Measurements from ENCODE around the gene B3GAT2. TPM values are rescaled to one million over a fixed set of nuclear protein-coding genes. Genes with fewer than 3 reads are reported as not detected.

B3GAT2 gene
- total and polyA plus RNA-seq, 3 experiments from 2014 or later: 0.22 TPM; not detected in 2

DNA sequence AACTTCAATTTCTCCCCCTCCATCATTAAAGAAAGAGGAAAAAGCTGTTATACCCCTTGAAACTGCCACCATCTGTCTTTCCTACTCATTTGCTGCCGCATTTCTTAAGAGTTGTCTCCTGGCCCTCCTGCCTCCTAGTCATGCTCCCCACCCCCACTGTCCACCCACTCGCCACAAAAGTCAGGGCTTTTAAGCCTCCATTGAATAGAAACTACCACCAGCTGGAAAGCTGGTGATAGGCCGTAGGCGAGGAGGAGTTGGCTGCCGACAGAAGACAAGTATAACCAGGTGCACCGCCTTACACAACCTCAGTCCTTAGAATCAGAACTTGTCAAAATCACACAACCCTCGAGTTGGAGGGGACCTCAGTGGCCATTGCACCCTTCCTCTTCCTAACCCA is 67.6 kb downstream of the B3GAT2 start:
- no peaks in the 10 kb centered on the region for H3K9me3 ChIP-seq (ENCODE audit: low read length)
- no peaks in the 10 kb centered on the region for H3K4me1 ChIP-seq (ENCODE audit: insufficient read depth, low read length)
- POLR2A ChIA-PET: no interaction called here
- H3K4me3 ChIP-seq (ENCODE audit: low read length): no peak overlapping the region
- no peak for DNase-seq
- H3K4me3 Mint-ChIP-seq: no peak overlapping the region
- no peaks in the 10 kb centered on the region for H3K36me3 Mint-ChIP-seq
- H3K27ac ChIP-seq (ENCODE audit: low read depth, low read length): no peak overlapping the region
- peaks cover 0 to 16% of the 10 kb centered on the region in 2 donors for H3K27me3 Mint-ChIP-seq
- no peaks in the 10 kb centered on the region for H3K27me3 ChIP-seq (ENCODE audit: insufficient read depth, low read length, poor library complexity, severe bottlenecking)
- H3K27ac Mint-ChIP-seq: no peak overlapping the region
- no peaks in the 10 kb centered on the region for H3K36me3 ChIP-seq (ENCODE audit: insufficient read depth, low read length)
- no peaks in the 10 kb centered on the region for H3K9me3 Mint-ChIP-seq
- CTCF ChIA-PET: no interaction called here
- H3K4me1 Mint-ChIP-seq: no peaks in the 10 kb centered on the region

GRCh38 chr6:70886661-70887060 is 70.2 kb downstream of the B3GAT2 start:
- Histone ChIP-seq H3K27me3 (ENCODE audit: insufficient read depth, low read length, poor library complexity, severe bottlenecking) (no peaks in the 10 kb centered on the region), H3K27ac (ENCODE audit: low read depth, low read length) (no peak overlapping the region), H3K4me1 (ENCODE audit: insufficient read depth, low read length) (no peaks in the 10 kb centered on the region), H3K9me3 (ENCODE audit: low read length) (no peaks in the 10 kb centered on the region), H3K4me3 (ENCODE audit: low read length) (no peak overlapping the region), H3K36me3 (ENCODE audit: insufficient read depth, low read length) (no peaks in the 10 kb centered on the region)
- Mint-ChIP-seq H3K4me1 (no peaks in the 10 kb centered on the region), H3K36me3 (no peaks in the 10 kb centered on the region), H3K9me3 (no peaks in the 10 kb centered on the region), H3K27me3 (peaks cover 4 to 31% of the 10 kb centered on the region in 2 donors), H3K4me3 (no peak overlapping the region), H3K27ac (no peak overlapping the region)
- CTCF ChIA-PET: interaction anchor here (0.7 to 1.1 kb wide), 2 partner anchors 182 to 368 kb away, joined by 3 read pairs; no protein-coding TSS in a partner anchor
- no peak for DNase-seq
- POLR2A ChIA-PET: no interaction called here

GRCh38 chr6:70886071-70886470 is 70.8 kb downstream of the B3GAT2 start:
- CTCF ChIA-PET: interaction anchor here (0.7 to 2.8 kb wide), 6 partner anchors 10 to 368 kb away, joined by 3 to 58 read pairs (median 6); no protein-coding TSS in a partner anchor
- no peaks in the 10 kb centered on the region for H3K9me3 Mint-ChIP-seq

GRCh38 chr6:70884074-70884983 is 72.5 kb downstream of the B3GAT2 start:
- Histone ChIP-seq H3K27me3 (ENCODE audit: insufficient read depth, low read length, poor library complexity, severe bottlenecking) (no peaks in the 10 kb centered on the region), H3K4me1 (ENCODE audit: insufficient read depth, low read length) (no peaks in the 10 kb centered on the region), H3K9me3 (ENCODE audit: low read length) (no peaks in the 10 kb centered on the region), H3K36me3 (ENCODE audit: insufficient read depth, low read length) (no peaks in the 10 kb centered on the region), H3K27ac (ENCODE audit: low read depth, low read length) (no peak overlapping the region), H3K4me3 (ENCODE audit: low read length) (no peak overlapping the region)
- Mint-ChIP-seq H3K27me3 (peaks cover 7 to 44% of the 10 kb centered on the region in 2 donors), H3K4me1 (no peaks in the 10 kb centered on the region), H3K9me3 (no peaks in the 10 kb centered on the region), H3K36me3 (no peaks in the 10 kb centered on the region), H3K4me3 (no peak overlapping the region), H3K27ac (no peak overlapping the region)
- ChIA-PET CTCF (interaction anchor here (0.7 to 2.8 kb wide), 25 partner anchors 8 to 663 kb away, joined by 3 to 58 read pairs (median 4); partner anchors contain the start of gene SMAP1), POLR2A (interaction anchor here (0.5 kb wide), 1 partner anchor 309 kb away, joined by 7 read pairs; no protein-coding TSS in a partner anchor)
- peak; percentile 21 to 64 (median 43) for DNase-seq

More at GRCh38 chr6:70886071-70886470, 70.8 kb downstream of the B3GAT2 start:
- Histone ChIP-seq H3K9me3 (ENCODE audit: low read length) (no peaks in the 10 kb centered on the region), H3K4me1 (ENCODE audit: insufficient read depth, low read length) (no peaks in the 10 kb centered on the region), H3K36me3 (ENCODE audit: insufficient read depth, low read length) (no peaks in the 10 kb centered on the region), H3K27me3 (ENCODE audit: insufficient read depth, low read length, poor library complexity, severe bottlenecking) (no peaks in the 10 kb centered on the region), H3K27ac (ENCODE audit: low read depth, low read length) (no peak overlapping the region), H3K4me3 (ENCODE audit: low read length) (no peak overlapping the region)
- peaks cover 4 to 37% of the 10 kb centered on the region in 2 donors for H3K27me3 Mint-ChIP-seq
- no peaks in the 10 kb centered on the region for H3K36me3 Mint-ChIP-seq
- H3K4me1 Mint-ChIP-seq: no peaks in the 10 kb centered on the region
- H3K4me3 Mint-ChIP-seq: no peak overlapping the region
- no peak for DNase-seq
- POLR2A ChIA-PET: no interaction called here
- H3K27ac Mint-ChIP-seq: no peak overlapping the region

GRCh38 chr6:70879496-70879895 is 77.4 kb downstream of the B3GAT2 start:
- Histone ChIP-seq H3K4me1 (ENCODE audit: insufficient read depth, low read length) (no peaks in the 10 kb centered on the region), H3K36me3 (ENCODE audit: insufficient read depth, low read length) (no peaks in the 10 kb centered on the region), H3K27me3 (ENCODE audit: insufficient read depth, low read length, poor library complexity, severe bottlenecking) (peaks cover 4% of the 10 kb centered on the region), H3K27ac (ENCODE audit: low read depth, low read length) (no peak overlapping the region), H3K4me3 (ENCODE audit: low read length) (no peak overlapping the region), H3K9me3 (ENCODE audit: low read length) (no peaks in the 10 kb centered on the region)
- H3K9me3 Mint-ChIP-seq: no peaks in the 10 kb centered on the region
- no peak for DNase-seq
- H3K36me3 Mint-ChIP-seq: no peaks in the 10 kb centered on the region
- ChIA-PET POLR2A (no interaction called here), CTCF (no interaction called here)
- H3K27me3 Mint-ChIP-seq: peaks cover 7 to 65% of the 10 kb centered on the region in 2 donors
- no peaks in the 10 kb centered on the region for H3K4me1 Mint-ChIP-seq
- H3K27ac Mint-ChIP-seq: no peak overlapping the region
- H3K4me3 Mint-ChIP-seq: no peak overlapping the region

GRCh38 chr6:70874181-70874913 is 82.5 kb downstream of the B3GAT2 start:
- Mint-ChIP-seq H3K9me3 (peaks cover 19 to 27% (median 21%) of the 10 kb centered on the region in 5 donors), H3K27ac (no peak overlapping the region), H3K36me3 (peaks cover 0 to 25% (median 1%) of the 10 kb centered on the region in 3 donors), H3K27me3 (peaks cover 12 to 49% of the 10 kb centered on the region in 2 donors), H3K4me3 (no peak overlapping the region), H3K4me1 (no peaks in the 10 kb centered on the region)
- CTCF ChIA-PET: interaction anchor here (1.4 to 2.4 kb wide), 2 partner anchors 10 to 82 kb away, joined by 5 to 13 read pairs; no protein-coding TSS in a partner anchor
- POLR2A ChIA-PET: no interaction called here
- H3K4me1 ChIP-seq (ENCODE audit: insufficient read depth, low read length): no peaks in the 10 kb centered on the region
- no peaks in the 10 kb centered on the region for H3K36me3 ChIP-seq (ENCODE audit: insufficient read depth, low read length)
- DNase-seq: no peak
- H3K27ac ChIP-seq (ENCODE audit: low read depth, low read length): no peak overlapping the region
- H3K9me3 ChIP-seq (ENCODE audit: low read length): no peaks in the 10 kb centered on the region
- peaks cover 4% of the 10 kb centered on the region for H3K27me3 ChIP-seq (ENCODE audit: insufficient read depth, low read length, poor library complexity, severe bottlenecking)
- H3K4me3 ChIP-seq (ENCODE audit: low read length): no peak overlapping the region

DNA sequence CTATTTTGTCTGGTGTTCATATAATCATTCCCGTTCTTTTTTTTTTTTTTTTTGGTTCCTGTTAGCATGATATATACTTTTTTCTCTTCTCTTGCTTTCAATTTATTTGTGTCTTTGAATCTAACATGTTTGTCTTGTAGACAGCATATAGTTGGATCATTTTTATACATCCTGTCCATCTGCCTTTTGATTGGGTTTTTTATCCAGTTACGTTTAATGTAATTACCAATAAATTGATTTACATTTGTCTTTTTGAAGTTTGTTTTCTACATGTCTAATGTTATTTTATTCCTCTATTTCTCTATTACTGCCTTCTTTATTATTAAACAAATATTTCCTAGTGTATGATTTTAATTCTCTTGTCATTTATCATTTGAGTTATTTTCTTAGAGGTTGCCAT is 84.4 kb downstream of the B3GAT2 start:
- no peaks in the 10 kb centered on the region for H3K4me1 Mint-ChIP-seq
- peaks cover 19 to 27% (median 21%) of the 10 kb centered on the region in 5 donors for H3K9me3 Mint-ChIP-seq
- H3K4me3 Mint-ChIP-seq: no peak overlapping the region
- Histone ChIP-seq H3K4me1 (ENCODE audit: insufficient read depth, low read length) (no peaks in the 10 kb centered on the region), H3K9me3 (ENCODE audit: low read length) (no peaks in the 10 kb centered on the region), H3K4me3 (ENCODE audit: low read length) (no peak overlapping the region), H3K36me3 (ENCODE audit: insufficient read depth, low read length) (no peaks in the 10 kb centered on the region), H3K27ac (ENCODE audit: low read depth, low read length) (no peak overlapping the region), H3K27me3 (ENCODE audit: insufficient read depth, low read length, poor library complexity, severe bottlenecking) (peaks cover 3% of the 10 kb centered on the region)
- ChIA-PET POLR2A (no interaction called here), CTCF (interaction anchor here (0.8 to 1.0 kb wide), 3 partner anchors 10 to 83 kb away, joined by 3 read pairs; no protein-coding TSS in a partner anchor)
- DNase-seq: no peak
- H3K27me3 Mint-ChIP-seq: peaks cover 12 to 37% of the 10 kb centered on the region in 2 donors
- H3K27ac Mint-ChIP-seq: no peak overlapping the region
- H3K36me3 Mint-ChIP-seq: peaks cover 0 to 25% (median 1%) of the 10 kb centered on the region in 3 donors

All from CD8-positive, alpha-beta memory T cell (primary cell).